Measurements from ENCODE around the gene CSE1L. TPM values are rescaled to one million over a fixed set of nuclear protein-coding genes. Genes with fewer than 3 reads are reported as not detected.

The CSE1L gene
- total RNA-seq, 1 experiment from 2014 or later: 193 TPM

DNA sequence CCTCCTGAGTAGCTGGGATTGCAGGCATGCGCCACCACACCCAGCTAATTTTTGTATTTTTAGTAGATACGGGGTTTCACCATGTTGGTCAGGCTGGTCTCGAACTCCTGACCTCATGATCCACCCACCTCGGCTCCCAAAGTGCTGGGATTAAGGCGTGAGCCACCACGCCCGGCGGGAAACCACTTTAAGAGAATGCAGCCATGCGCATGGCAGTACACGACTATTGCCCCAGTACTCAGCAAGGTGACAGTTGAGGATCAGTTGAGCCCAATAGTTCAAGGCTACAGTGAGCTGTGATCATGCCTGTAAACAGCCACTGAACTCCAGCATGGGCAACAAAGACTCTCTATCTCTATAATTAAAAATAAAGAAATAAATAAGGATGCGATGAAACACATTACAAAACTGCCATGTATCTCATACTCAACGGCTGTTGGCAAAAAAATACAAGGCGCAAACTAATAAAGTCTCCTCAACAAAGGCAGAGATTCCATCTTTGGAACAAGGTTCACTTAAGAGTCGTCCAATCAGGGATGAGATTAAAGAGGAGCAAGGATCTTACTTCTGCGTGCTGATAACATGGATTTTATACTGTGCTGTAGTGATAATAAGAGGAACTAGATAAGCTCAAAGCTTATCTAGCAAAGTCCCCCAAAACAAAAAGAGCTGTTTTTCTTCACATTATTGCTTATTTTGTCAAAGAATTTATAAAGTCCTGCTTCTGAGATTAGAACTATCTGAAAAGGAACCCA lies 90.9 kb downstream of the CSE1L start:
- ChIA-PET POLR2A (ENCODE audit: low non-redundant PET) (no interaction called here), CTCF (interaction anchor here (0.6 kb wide), 1 partner anchor 82 kb away, joined by 7 read pairs; the partner anchor contains the start of gene DDX27)
- intact Hi-C loops (cut with micrococcal nuclease; ENCODE audit: unreplicated experiment): loop anchor here (10.0 kb wide), 1 partner anchor 188 kb away; no protein-coding TSS in a partner anchor
- H3K9me3 ChIP-seq (ENCODE audit: low read depth, low read length, poor library complexity, severe bottlenecking): no peaks in the 10 kb centered on the region
- BruUV-seq (replicated peaks): no TSS peak
- no peak for TF ChIP-seq CTCF (conservative IDR thresholded peaks at IDR 0.05; ENCODE audit: low read depth, low read length)
- TF ChIP-seq EZH2 (IDR thresholded peaks at IDR 0.05; ENCODE audit: borderline replicate concordance, low read depth, low read length, poor library complexity, severe bottlenecking): no peak
- H3K4me1 ChIP-seq (ENCODE audit: insufficient read depth, low read length, poor library complexity, severe bottlenecking): no peaks in the 10 kb centered on the region
- no peaks in the 10 kb centered on the region for H3K27me3 ChIP-seq (replicated peaks; ENCODE audit: insufficient read depth, low read depth, low read length, poor library complexity)
- DNase-seq (ENCODE audit: low spot score): no peak
- no peak overlapping the region for H3K4me3 ChIP-seq (ENCODE audit: low read depth, low read length, poor library complexity, severe bottlenecking)
- H3K27ac ChIP-seq (ENCODE audit: low read depth, low read length, poor library complexity, severe bottlenecking): no peak overlapping the region
- H3K36me3 ChIP-seq (ENCODE audit: insufficient read depth, low read length, poor library complexity, severe bottlenecking): peaks cover 13% of the 10 kb centered on the region

GRCh38 chr20:49138431-49138830 lies 92.3 kb downstream of the CSE1L start:
- DNase-seq (ENCODE audit: low spot score): no peak
- Histone ChIP-seq H3K27me3 (replicated peaks; ENCODE audit: insufficient read depth, low read depth, low read length, poor library complexity) (no peaks in the 10 kb centered on the region), H3K4me1 (ENCODE audit: insufficient read depth, low read length, poor library complexity, severe bottlenecking) (no peaks in the 10 kb centered on the region), H3K27ac (ENCODE audit: low read depth, low read length, poor library complexity, severe bottlenecking) (no peak overlapping the region), H3K9me3 (ENCODE audit: low read depth, low read length, poor library complexity, severe bottlenecking) (no peaks in the 10 kb centered on the region), H3K36me3 (ENCODE audit: insufficient read depth, low read length, poor library complexity, severe bottlenecking) (peaks cover 8% of the 10 kb centered on the region), H3K4me3 (ENCODE audit: low read depth, low read length, poor library complexity, severe bottlenecking) (no peak overlapping the region)
- POLR2A ChIA-PET (ENCODE audit: low non-redundant PET): no interaction called here
- intact Hi-C loops (cut with micrococcal nuclease; ENCODE audit: unreplicated experiment): loop anchor here (10.0 kb wide), 1 partner anchor 186 kb away; no protein-coding TSS in a partner anchor
- TF ChIP-seq EZH2 (IDR thresholded peaks at IDR 0.05; ENCODE audit: borderline replicate concordance, low read depth, low read length, poor library complexity, severe bottlenecking) (no peak), CTCF (conservative IDR thresholded peaks at IDR 0.05; ENCODE audit: low read depth, low read length) (no peak)
- CTCF ChIA-PET: interaction anchor here (0.7 kb wide), 1 partner anchor 123 kb away, joined by 6 read pairs; no protein-coding TSS in a partner anchor
- BruUV-seq (replicated peaks): no TSS peak

- no peak overlapping the region for H3K27ac ChIP-seq (ENCODE audit: low read depth, low read length, poor library complexity, severe bottlenecking)
- peaks cover 14% of the 10 kb centered on the region for H3K36me3 ChIP-seq (ENCODE audit: insufficient read depth, low read length, poor library complexity, severe bottlenecking)
- H3K9me3 ChIP-seq (ENCODE audit: low read depth, low read length, poor library complexity, severe bottlenecking): no peaks in the 10 kb centered on the region
- POLR2A ChIA-PET (ENCODE audit: low non-redundant PET): no interaction called here
- DNase-seq (ENCODE audit: low spot score): no peak
- TF ChIP-seq EZH2 (IDR thresholded peaks at IDR 0.05; ENCODE audit: borderline replicate concordance, low read depth, low read length, poor library complexity, severe bottlenecking) (no peak), CTCF (conservative IDR thresholded peaks at IDR 0.05; ENCODE audit: low read depth, low read length) (no peak)
- intact Hi-C loops (cut with micrococcal nuclease; ENCODE audit: unreplicated experiment): no loop called here
- no peaks in the 10 kb centered on the region for H3K4me1 ChIP-seq (ENCODE audit: insufficient read depth, low read length, poor library complexity, severe bottlenecking)
- no peak overlapping the region for H3K4me3 ChIP-seq (ENCODE audit: low read depth, low read length, poor library complexity, severe bottlenecking)
- no TSS peak for BruUV-seq (replicated peaks)
- H3K27me3 ChIP-seq (replicated peaks; ENCODE audit: insufficient read depth, low read depth, low read length, poor library complexity): no peaks in the 10 kb centered on the region
- CTCF ChIA-PET: no interaction called here
These were observed 94.3 kb downstream of the CSE1L start for GRCh38 chr20:49140411-49140810.
